ENCODE results near the gene ZNF485. TPM values are rescaled to one million over a fixed set of nuclear protein-coding genes. Genes with fewer than 3 reads are reported as not detected.

Gene ZNF485
- polyA plus RNA-seq, 1 donor (not counting 4 experiments of a cell fraction or from before 2014, with no cell fraction given): 4.3 TPM

DNA sequence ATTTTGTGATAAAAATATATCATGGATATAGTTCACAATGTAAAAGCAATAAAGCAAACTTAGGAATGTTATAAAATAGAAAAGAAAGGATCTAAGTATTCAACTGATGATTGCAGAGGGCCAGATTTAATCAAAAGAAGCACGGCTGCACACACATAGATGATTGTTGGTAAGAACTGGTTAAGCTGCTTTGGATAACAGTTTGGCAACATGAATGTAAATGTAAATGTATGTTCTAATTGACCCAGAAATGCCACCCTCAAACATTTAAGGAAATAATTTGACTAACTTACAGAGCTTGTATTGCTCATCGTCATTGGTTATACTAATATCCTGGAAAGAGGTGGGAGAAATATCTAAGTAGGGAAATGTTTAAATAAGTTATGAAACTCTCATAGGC, 13.1 kb downstream of the ZNF485 start:
- Histone ChIP-seq H3K9me3 (ENCODE audit: control insufficient read depth, low read depth, low read length) (peaks cover 18% of the 10 kb centered on the region), H3K27ac (ENCODE audit: control insufficient read depth, insufficient read depth, low read length) (no peak overlapping the region), H2AFZ (ENCODE audit: control insufficient read depth, low read length) (no peak overlapping the region), H3K79me2 (ENCODE audit: control insufficient read depth, insufficient read depth, low read length) (no peaks in the 10 kb centered on the region), H3K9ac (ENCODE audit: control insufficient read depth, extremely low read depth, insufficient read depth, low read length) (no peak overlapping the region), H3K4me3 (ENCODE audit: control insufficient read depth in 2 of 3, extremely low read depth in 1 of 3, insufficient read depth in 2 of 3, low read depth in 1 of 3, low read length in 3 of 3) (no peak overlapping the region), H3K9me1 (ENCODE audit: control insufficient read depth, extremely low read depth, insufficient read depth, low read length) (no peaks in the 10 kb centered on the region), H4K20me1 (ENCODE audit: control insufficient read depth, extremely low read depth, insufficient read depth, low read length) (no peaks in the 10 kb centered on the region), H3K36me3 (ENCODE audit: control insufficient read depth in 2 of 2, extremely low read depth in 1 of 2, insufficient read depth in 2 of 2, low read length in 2 of 2) (peaks cover 2 to 6% of the 10 kb centered on the region in 2 experiments), H3K4me1 (ENCODE audit: control insufficient read depth, extremely low read depth, insufficient read depth, low read length) (no peaks in the 10 kb centered on the region), H3K27me3 (ENCODE audit: control insufficient read depth, extremely low read depth, insufficient read depth, low read length) (no peaks in the 10 kb centered on the region), H3K4me2 (ENCODE audit: control insufficient read depth, extremely low read depth, insufficient read depth, low read depth, low read length) (no peak overlapping the region)
- TF ChIP-seq CTCF (optimal IDR thresholded peaks at IDR 0.05 in 1 of 3, IDR thresholded peaks at IDR 0.05 in 1 of 3, conservative IDR thresholded peaks at IDR 0.05 in 1 of 3; ENCODE audit: extremely low read depth in 1 of 3, insufficient read depth in 2 of 3, low read length in 3 of 3): no peak
- DNase-seq (ENCODE audit: low read depth, low spot score) (no peak), FAIRE-seq (no peak)
- dilution Hi-C loops (cut with MboI; ENCODE audit: extremely low pct_ligation_motif_present, low sequenced_read_pairs): no loop called here

DNA sequence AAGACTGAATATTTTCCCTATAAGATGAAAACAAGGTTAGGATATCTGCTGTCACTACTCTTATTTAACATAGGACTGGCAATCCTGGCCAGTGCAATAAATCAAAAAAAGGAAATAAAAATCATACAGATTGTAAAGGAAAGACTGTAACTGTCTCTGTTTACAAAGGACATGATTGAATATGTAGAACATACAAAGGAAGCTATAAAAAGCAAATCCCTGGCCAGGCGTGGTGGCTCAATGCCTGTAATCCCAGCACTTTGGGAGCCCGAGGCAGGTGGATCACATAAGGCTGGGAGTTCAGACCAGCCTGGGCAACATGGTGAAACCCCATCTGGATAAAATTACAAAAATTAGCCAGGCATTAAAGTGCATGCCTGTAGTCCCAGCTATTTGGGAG, 15.8 kb downstream of the ZNF485 start:
- Histone ChIP-seq H3K4me1 (ENCODE audit: control insufficient read depth, extremely low read depth, insufficient read depth, low read length) (no peaks in the 10 kb centered on the region), H3K9ac (ENCODE audit: control insufficient read depth, extremely low read depth, insufficient read depth, low read length) (no peak overlapping the region), H3K9me3 (ENCODE audit: control insufficient read depth, low read depth, low read length) (peaks cover 6% of the 10 kb centered on the region), H3K9me1 (ENCODE audit: control insufficient read depth, extremely low read depth, insufficient read depth, low read length) (no peaks in the 10 kb centered on the region), H3K27ac (ENCODE audit: control insufficient read depth, insufficient read depth, low read length) (no peak overlapping the region), H3K4me3 (ENCODE audit: control insufficient read depth in 2 of 3, extremely low read depth in 1 of 3, insufficient read depth in 2 of 3, low read depth in 1 of 3, low read length in 3 of 3) (no peak overlapping the region), H3K4me2 (ENCODE audit: control insufficient read depth, extremely low read depth, insufficient read depth, low read depth, low read length) (no peak overlapping the region), H2AFZ (ENCODE audit: control insufficient read depth, low read length) (no peak overlapping the region), H3K36me3 (ENCODE audit: control insufficient read depth in 2 of 2, extremely low read depth in 1 of 2, insufficient read depth in 2 of 2, low read length in 2 of 2) (no peaks in the 10 kb centered on the region), H4K20me1 (ENCODE audit: control insufficient read depth, extremely low read depth, insufficient read depth, low read length) (no peaks in the 10 kb centered on the region), H3K27me3 (ENCODE audit: control insufficient read depth, extremely low read depth, insufficient read depth, low read length) (no peaks in the 10 kb centered on the region), H3K79me2 (ENCODE audit: control insufficient read depth, insufficient read depth, low read length) (no peaks in the 10 kb centered on the region)
- DNase-seq (ENCODE audit: low read depth, low spot score) (no peak), FAIRE-seq (no peak)
- TF ChIP-seq CTCF (optimal IDR thresholded peaks at IDR 0.05 in 1 of 3, IDR thresholded peaks at IDR 0.05 in 1 of 3, conservative IDR thresholded peaks at IDR 0.05 in 1 of 3; ENCODE audit: extremely low read depth in 1 of 3, insufficient read depth in 2 of 3, low read length in 3 of 3): no peak
- no peak for TF ChIP-seq EZH2 (IDR thresholded peaks at IDR 0.05; ENCODE audit: low read length)
- dilution Hi-C loops (cut with MboI; ENCODE audit: extremely low pct_ligation_motif_present, low sequenced_read_pairs): no loop called here
